Raji (cell line): ENCODE measurements around the gene PRL.

Experiments
- POLR2A ChIP-seq: IDR thresholded peaks from 2 replicates; pipeline ENCODE4 v1.6.1; 2011; ENCODE audit warnings: low read depth, low read length, control low read depth; ENCODE audit not compliant: insufficient read depth

Gene PRL

GRCh38 chr6:22253955-22254655, 42.7 kb downstream of the PRL start:
- TF ChIP-seq POLR2A: no peak

- no peak for TF ChIP-seq POLR2A
Observed at GRCh38 chr6:22251348-22251747, 45.5 kb downstream of the PRL start.

GRCh38 chr6:22250486-22250885, 46.4 kb downstream of the PRL start:
- no peak for TF ChIP-seq POLR2A

GRCh38 chr6:22249711-22250350, 47.0 kb downstream of the PRL start:
- no peak for TF ChIP-seq POLR2A

- no peak for TF ChIP-seq POLR2A
Observed at GRCh38 chr6:22248513-22249308, 48.1 kb downstream of the PRL start.

GRCh38 chr6:22247916-22248482, 48.8 kb downstream of the PRL start:
- no peak for TF ChIP-seq POLR2A

GRCh38 chr6:22240025-22240424, 56.8 kb downstream of the PRL start:
- TF ChIP-seq POLR2A: no peak

GRCh38 chr6:22239261-22239921, 57.4 kb downstream of the PRL start:
- no peak for TF ChIP-seq POLR2A

- no peak for TF ChIP-seq POLR2A
Observed at GRCh38 chr6:22238861-22239260, 58.0 kb downstream of the PRL start.

- TF ChIP-seq POLR2A: no peak
Observed at GRCh38 chr6:22237526-22237925, 59.3 kb downstream of the PRL start.
